Activated T-cell treated with anti-CD3 and anti-CD28 coated beads for 1 hour (primary cell): ENCODE results near the gene PDS5B.
"Not testable (repeated sequence)": the region's sequence is repeated elsewhere in the genome, so short reads cannot be mapped to it uniquely, and the experiment has no call there.

Experiments used
- DNase-seq: peaks from one replicate; pipeline ENCODE4 v3.0.0-alpha.2; 2020; ENCODE audit warnings: low read depth

The PDS5B gene

DNA sequence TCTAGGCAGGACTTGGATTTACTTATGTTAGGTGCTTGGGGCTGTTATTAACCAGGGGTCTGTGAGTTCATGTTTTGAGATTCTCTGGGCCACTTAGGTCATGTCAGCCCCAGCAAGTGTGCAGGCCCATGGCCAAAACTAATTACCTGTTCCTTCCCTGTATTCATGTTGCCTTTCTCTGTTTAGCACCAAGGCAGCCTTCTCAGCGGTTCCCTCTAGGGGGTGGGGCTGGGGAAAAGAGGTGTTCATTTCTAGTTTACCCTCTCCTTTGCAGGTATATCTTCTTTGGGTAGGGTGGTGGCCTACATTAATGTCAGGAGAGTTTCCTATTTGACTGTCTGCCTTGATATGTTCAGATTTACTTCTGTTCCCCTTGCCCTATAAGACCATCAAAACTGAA lies 61.7 kb downstream of the PDS5B start:
- DNase-seq = no peak

DNA sequence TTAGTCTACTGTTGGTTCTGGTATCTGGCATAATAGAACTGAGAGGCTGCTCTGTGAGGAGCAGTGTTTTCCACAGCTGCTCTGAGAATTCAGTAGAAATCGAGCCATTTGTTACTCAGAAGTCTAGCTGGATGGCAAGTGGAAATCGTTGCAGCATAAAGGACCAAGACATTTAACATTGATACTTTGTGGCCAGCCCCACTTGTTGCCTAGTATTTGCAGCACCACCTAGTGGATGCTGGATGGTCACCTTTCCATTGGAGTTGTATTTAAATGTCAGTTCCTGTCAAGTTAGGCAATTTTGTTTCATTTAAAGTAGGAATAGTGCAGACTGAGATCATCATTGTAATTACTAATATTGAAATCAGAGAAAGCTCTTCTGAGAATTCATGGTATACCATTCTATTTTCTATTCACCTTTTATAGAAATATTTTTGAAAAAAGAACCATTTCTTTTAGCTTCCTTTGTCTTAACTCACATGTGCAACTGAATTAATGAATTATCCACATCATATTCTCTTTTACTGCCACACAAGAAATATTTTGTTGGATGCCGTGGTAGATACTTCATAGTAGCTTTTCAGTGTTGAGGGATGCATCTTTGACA lies 64.6 kb downstream of the PDS5B start:
- DNase-seq = peak; percentile 25

DNA sequence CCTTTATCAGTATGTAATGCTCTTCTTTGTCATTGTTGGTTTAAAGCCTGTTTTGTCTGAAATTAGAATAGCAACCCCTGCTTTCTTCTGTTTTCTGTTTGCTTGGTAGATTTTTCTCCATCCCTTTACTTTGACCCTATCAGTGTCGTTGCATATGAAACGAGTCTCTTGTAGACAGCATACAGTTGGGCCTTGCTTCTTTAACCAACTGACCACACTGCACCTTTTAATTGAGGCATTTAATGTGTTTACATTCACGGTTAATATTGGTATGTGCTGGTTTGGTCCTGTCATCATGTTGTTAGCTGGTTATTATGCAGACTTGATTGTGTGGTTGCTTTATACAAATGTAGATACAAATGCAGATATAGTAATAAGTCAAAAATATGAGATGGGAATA lies 71.1 kb downstream of the PDS5B start:
- DNase-seq = no peak

DNA sequence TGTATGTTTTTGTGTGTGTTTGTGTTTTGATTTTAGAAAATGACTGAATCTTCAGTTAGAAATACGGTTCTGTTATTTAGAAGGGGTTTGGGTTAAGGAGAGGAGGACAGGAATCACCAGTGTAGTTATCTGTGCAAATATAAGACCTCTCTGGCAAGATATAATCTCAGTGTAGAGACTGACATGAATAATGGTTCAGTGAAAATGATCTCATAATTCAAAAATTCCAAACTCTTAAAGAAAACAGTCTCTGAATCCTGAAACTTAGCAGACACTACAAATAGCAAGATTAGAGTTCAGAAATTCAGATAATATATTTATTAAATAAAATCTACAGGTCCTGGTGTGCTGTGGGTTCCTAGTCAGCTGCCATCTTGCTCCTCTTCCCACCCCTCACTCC lies 73.5 kb downstream of the PDS5B start:
- no peak for DNase-seq

DNA sequence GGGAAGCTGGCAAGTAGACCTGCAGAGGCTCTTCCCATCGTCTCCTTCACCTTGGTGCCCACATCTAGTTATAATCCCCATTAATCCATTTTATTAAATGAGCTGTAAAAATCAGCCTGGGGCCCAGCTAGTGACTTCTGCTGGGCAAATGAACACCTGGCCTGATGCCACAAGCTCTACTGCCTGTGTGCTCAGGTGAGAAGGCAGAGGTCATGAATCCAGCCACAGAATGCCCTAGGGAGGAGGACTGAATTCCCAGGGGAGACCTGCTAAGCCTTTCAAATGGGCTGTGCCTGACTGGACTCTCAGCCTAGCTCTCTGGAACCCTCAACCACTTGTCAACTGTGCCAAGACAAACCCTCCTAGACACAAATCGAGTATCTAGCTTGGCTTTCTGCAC lies 74.0 kb downstream of the PDS5B start:
- no peak for DNase-seq

DNA sequence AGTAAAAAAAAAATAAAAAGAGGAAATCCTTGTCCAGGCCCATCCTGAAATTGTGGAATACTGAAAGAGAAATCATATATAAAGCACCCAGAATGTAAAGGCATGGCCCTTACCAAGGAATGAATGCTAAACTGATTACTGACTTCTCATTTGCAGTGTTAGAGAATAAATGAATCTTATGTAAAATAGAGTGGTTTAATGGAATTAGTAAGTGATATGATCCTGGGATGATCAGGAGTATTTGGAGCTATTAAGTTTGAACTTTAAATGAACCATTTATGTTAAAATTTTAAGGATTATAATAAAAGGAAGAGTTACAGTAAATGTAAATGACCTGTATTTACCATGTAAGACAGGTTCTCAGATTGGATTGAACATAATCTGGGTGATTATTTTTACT lies 75.4 kb downstream of the PDS5B start:
- no peak for DNase-seq

DNA sequence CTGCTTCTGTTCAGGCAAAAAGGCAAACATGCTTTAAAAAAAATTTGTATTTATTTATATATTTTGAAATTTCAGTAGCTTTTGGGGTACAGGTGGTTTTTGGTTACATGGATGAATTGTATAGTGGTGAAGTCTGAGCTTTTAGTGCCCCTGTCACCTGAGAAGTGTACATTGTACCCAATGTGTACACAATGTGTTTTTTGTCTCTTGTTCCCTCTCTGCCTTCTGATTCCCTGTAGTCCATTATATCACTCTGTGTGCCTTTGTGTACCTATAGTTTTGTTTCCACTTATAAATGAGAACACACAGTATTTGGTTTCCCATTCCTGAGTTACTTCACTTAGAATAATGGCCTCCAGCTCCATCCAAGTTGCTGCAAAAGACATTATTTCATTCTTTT lies 77.4 kb downstream of the PDS5B start:
- no peak for DNase-seq

DNA sequence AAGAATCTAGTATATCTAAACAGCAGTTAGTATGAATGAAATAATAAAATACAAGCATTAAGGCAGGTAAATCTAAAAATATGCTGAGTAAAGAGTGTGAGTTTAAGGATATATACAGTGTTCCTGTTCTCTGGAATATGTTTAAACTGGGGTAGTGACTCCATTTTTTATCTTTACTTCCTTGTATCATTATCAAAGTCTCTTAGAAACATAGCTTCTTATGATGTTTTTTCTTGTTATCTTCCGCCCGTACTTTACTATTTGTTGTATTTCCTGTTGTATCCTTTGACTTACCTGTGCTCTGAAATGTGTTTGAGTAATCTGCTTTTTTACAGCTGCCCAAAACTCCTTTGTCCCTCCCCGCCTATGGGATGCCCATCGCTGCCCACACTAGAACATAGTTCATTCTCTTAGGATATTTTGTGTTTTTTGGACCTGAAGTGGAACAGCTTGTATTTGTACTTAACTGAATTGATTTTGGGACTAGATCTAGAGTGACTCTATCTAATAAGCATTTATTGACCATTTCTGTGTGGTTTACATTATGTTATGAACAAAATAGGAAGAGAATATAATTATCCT lies 80.8 kb downstream of the PDS5B start:
- DNase-seq = no peak

DNA sequence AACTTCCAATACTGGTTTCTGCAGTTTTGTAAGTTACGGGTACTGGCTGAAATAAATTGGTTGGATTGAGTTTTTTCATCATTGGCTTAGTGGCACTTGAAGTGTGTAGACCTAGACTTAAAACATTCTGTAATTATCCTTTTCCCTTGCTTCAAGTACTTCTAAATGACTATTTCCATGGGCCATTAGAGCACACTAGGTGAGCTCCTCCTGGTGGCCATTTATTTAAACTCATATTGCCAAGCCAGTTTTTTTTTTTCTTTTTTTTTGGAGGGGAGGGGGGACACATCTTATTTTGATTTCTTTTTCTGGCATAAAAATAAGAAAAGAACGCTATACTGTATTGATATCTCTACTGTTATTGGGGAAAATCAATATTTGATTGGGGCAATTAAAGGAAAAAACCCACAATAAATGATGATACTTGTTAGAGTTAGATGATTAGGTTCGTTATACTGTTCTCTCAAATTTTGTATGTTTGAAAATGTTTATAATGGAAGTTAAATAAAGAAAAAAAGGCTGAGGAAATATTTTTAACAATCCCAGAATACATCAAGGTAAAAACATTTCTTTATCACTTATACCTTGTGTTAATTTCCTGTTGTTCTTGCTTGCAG lies 82.9 kb downstream of the PDS5B start:
- DNase-seq = no peak

DNA sequence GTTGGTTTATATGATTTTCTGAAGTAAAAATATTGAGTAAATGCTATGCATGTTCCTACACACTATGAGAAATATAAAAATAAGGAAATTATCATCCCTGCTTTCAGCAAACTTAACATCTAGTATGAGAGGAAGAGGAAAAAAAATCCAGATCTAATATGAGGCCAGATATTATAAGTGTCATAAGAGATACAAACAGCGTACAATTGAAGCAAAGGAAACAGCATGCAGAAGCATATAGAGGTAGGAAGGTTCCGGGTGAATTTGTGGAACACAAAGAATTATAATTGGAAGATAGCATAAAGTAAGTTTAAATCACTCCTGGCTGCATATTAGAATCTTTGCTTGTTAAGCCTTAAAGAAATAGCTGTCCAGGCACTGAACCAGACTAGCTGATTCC lies 88.3 kb downstream of the PDS5B start:
- DNase-seq = no peak

DNA sequence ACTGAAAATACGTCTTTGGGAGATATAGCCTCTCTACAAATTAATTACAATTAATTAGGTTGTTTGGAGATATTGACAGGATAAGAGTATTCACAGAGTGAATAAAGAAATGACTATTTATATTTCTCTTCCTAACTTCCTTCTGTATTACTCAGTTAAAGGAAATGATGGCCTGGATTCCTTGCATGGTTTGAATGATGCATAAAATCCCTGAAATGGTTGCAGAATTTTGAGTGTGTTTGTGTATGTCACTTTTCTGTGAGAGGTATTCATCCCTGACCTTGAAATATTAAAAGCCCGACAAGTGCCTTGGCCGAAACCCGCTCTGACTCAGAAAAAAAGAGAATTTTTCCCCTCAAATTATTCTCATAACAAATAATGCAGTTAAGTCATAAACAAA lies 90.0 kb downstream of the PDS5B start:
- no peak for DNase-seq

DNA sequence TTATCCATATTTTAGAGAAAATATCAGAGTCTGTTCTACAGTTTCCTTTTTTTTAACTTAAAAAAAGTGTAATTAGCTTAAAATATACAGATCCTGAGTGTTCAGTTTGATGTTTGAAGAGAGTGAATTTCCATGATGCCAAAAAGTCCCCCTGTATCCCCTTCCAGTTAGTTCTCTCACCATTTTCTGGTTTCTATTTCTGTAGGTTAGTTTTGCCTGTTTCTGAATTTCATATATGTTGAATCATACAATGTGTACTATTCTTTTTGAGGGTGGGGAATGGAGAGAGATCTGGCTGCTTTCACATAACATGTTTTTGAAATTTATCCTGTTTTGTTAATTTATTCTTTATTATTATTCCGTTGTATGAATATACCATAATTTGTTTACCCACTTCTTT lies 95.9 kb downstream of the PDS5B start:
- DNase-seq = no peak

DNA sequence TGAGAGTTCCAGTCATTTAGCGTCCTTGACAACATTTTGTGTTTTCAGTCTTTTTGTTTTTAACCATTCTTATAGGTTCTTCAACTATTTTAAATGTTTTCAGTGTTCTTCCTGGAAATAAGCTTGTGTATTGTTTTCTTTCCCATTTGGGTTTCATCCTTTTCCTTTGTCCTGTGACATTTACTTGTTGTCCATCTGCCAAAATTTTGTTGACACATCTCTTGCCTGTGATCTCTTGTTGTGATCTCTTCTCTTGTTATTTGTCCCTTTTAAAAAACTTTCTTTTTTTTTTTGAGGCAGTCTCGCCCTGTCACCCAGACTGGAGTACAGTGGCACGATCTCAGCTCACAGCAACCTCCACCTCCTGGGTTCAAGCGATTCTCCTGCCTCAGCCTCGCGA lies 96.5 kb downstream of the PDS5B start:
- no peak for DNase-seq

DNA sequence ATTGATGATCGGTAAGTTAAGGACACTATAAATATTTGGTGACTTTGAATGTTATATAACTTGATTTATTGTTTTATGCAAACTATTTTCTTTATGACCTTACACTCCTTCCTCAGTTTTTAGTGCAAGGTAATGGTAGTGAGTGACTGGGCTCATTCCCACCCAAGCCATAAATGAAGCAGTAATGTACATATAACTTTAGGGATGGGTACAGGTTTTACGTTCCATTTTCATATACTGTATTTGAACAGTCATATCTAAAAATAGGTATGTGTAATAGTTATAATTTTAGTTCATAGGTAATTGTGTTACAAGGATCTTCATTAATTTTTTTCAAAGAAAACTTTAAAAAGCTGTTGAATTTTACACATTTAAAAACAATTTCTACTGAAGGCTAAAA lies 101.0 kb downstream of the PDS5B start:
- no peak for DNase-seq

DNA sequence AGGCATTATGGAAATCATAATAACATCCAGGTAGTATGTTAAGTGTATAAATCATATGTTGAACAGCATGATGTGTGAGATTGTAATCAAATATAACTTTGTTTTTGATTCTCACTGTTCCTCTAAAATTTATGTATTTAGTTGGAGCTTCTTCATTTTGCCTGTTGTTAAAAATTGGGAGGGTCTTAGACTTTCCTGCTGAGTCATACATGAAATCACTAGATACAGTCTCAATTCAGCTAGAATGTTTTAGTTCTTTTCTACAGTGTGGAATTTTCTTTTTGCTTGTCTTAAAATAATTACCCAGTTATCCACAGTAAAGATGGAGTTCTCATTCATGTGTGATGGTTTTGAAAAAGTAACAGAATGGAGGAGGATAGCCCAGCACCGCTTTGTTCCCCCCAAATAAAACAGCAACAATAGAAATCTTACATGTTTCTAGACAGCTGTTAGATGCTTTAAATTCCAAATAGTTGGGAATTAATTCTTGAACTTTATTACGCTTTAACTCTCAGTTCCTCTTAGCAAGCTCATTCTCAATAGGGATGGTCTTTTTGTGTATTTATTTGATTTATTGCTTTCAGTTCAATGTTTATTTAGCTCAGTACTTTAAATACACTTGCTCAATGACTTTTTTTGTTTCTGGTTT lies 109.5 kb downstream of the PDS5B start:
- DNase-seq = no peak

DNA sequence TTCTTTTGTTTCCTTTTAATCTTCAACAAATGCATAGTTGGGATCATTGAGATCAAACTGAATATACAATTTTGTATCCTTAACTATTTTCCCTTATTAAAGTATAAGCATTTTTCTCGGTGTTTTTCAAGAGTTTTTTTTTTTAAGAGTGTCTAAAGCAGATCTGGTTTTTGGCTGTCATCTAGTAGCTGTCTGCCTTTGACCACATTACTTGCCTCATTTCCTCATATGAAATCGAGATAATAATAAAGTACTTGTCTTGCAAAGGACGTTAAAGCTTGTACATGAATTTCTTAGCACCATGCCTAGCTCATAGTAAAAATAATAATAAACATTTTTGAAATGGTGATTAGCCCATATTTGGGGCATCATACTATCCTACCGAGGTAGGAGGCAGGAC lies 121.2 kb downstream of the PDS5B start:
- DNase-seq = no peak

DNA sequence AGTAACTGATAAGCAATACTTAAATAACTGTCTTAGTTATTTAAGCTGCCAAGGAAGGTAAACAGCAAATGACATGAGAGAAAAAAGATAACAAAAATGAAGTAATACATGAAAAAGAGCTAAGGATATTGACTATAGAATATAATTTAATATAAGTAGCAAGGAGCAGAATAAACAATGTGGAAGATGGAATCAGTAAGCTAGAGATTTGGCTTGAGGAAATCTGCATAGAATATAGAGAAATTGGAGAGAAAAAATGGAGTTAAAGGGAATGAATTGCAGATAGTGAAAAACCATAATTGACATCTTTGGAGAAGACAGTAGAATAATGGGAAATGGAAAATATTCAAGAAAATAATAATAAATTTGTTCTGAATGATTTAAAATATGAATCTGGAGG lies 127.1 kb downstream of the PDS5B start:
- DNase-seq = no peak

DNA sequence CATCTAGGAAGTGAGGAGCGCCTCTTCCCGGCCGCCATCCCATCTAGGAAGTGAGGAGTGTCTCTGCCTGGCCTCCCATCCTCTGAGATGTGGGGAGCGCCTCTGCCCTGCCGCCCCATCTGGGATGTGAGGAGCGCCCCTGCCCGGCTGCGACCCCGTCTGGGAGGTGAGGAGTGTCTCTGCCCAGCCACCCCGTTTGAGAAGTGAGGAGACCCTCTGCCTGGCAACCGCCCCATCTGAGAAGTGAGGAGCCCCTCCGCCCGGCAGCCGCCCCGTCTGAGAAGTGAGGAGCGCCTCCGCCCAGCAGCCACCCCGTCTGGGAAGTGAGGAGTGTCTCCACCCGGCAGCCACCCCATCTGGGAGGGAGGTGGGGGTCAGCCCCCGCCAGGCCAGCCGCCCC lies 129.9 kb downstream of the PDS5B start:
- DNase-seq = not testable (repeated sequence)

DNA sequence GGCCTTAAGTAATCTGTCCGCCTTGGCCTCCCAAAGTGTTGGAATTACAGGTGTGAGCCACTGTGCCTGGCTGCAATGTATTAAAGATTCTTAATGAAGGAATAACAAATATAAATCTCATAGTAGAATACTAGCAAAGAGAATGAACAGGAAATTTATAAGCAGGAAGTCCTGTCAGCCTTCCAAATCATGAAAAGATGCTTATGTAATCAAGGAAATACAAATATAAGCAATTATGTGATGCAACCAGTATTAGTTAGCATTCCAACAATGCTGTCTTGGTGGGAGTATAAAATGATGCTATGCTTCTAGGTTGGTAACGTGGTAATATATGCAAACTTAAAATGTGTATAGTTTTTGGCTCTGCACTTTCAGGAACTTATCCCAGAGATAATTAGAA lies 133.8 kb downstream of the PDS5B start:
- no peak for DNase-seq

DNA sequence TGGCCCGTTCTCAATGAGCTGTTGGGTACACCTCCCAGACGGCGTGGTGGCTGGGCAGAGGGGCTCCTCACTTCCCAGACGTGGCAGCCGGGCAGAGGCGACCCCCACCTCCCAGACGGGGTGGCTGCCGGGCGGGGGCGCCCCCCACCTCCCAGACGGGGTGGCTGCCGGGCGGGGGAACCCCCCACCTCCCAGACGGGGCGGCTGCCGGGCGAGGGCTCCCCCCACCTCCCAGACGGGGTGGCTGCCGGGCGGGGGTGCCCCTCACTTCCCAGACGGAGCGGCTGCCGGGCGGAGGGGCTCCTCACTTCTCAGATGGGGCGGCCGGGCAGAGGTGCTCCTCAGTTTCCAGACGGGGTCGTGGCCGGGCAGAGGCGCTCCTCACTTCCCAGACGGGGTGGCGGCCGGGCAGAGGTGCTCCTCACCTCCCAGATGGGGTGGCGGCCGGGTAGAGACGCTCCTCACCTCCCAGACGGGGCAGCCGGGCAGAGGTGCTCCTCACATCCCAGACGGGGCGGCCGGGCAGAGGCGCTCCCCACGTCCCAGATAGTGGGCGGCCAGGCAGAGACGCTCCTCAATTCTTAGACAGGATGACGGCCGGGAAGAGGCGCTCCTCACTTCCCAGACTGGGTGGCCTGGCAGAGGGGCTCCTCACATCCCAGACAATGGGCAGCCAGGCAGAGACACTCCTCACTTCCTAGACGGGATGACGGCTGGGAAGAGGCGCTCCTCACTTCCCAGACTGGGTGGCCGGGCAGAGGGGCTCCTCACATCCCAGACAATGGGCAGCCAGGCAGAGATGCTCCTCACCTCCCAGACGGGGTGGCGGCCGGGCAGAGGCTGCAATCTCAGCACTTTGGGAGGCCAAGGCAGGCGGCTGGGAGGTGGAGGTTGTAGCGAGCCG lies 135.1 kb downstream of the PDS5B start:
- not testable (repeated sequence) for DNase-seq

DNA sequence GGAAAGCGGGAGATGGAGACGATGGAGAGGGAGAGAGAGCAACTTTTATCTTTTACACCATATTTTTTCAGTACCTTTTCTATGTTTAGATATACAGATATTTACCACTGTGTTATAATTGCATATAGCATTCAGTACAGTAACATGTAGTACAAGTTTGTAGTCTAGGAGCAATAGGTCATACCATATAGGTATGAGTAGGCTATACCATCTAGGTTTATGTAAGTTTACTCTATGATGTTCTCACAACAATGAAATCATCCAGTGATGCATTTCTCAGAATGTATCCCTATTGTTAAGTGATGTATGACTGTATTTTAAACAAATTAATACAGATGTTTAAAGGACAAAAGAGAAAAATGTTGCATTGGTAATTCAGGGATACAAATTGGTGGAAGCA lies 136.1 kb downstream of the PDS5B start:
- DNase-seq = no peak

DNA sequence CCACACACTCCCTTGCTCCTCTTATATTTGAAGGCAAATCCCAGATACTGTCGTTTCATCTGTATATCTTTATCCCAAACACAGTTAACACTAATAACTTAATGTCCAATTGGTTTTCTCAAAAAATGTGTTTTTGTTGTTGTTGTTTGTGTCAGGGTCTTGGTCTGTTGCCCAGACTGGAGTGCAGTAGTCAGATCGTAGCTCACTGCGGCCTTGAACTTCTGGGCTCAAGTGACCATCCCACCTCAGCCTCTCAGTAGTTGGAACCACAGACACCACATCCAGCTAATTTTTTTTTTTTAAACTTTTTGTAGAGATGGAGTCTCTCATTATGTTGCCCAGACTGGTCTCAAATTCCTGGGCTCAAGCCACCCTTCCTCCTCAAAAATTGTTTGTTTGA lies 137.7 kb downstream of the PDS5B start:
- no peak for DNase-seq
